HG02588 (cell line): ENCODE measurements around the gene CTNND2.

ENCODE experiments used
- ATAC-seq: cut with Tn5 transposase; IDR thresholded peaks from one replicate; pipeline ENCODE4 v1.9.1; 2021; ENCODE audit warnings: mild to moderate bottlenecking, moderate library complexity; ENCODE audit not compliant: unreplicated experiment

CTNND2 gene

GRCh38 chr5:11052871-11053270, 851.4 kb downstream of the CTNND2 start:
- no peak for ATAC-seq

- no peak for ATAC-seq
These were observed 853.5 kb downstream of the CTNND2 start for GRCh38 chr5:11050596-11051304.

- ATAC-seq, result no peak
These were observed 855.5 kb downstream of the CTNND2 start for GRCh38 chr5:11048760-11049159.

- no peak for ATAC-seq
These were observed 856.6 kb downstream of the CTNND2 start for GRCh38 chr5:11047625-11048024.

GRCh38 chr5:11047030-11047429, 857.2 kb downstream of the CTNND2 start:
- no peak for ATAC-seq

- ATAC-seq, result no peak
These were observed 858.1 kb downstream of the CTNND2 start for GRCh38 chr5:11046160-11046559.

GRCh38 chr5:11045411-11045810, 858.8 kb downstream of the CTNND2 start:
- no peak for ATAC-seq

- ATAC-seq, result no peak
These were observed 859.7 kb downstream of the CTNND2 start for GRCh38 chr5:11044581-11044980.

- ATAC-seq, result no peak
These were observed 860.4 kb downstream of the CTNND2 start for GRCh38 chr5:11043881-11044280.

GRCh38 chr5:11040345-11040744, 863.9 kb downstream of the CTNND2 start:
- ATAC-seq, result no peak

GRCh38 chr5:11038772-11039171, 865.5 kb downstream of the CTNND2 start:
- no peak for ATAC-seq

- ATAC-seq, result no peak
These were observed 866.3 kb downstream of the CTNND2 start for GRCh38 chr5:11037941-11038340.

GRCh38 chr5:11037080-11037479, 867.2 kb downstream of the CTNND2 start:
- ATAC-seq, result no peak

GRCh38 chr5:11030671-11031070, 873.6 kb downstream of the CTNND2 start:
- no peak for ATAC-seq

- ATAC-seq, result peak; percentile 85
These were observed 876.6 kb downstream of the CTNND2 start for GRCh38 chr5:11027660-11028059.

GRCh38 chr5:11026543-11026942, 877.7 kb downstream of the CTNND2 start:
- no peak for ATAC-seq

GRCh38 chr5:11023945-11024344, 880.3 kb downstream of the CTNND2 start:
- ATAC-seq, result no peak

- ATAC-seq, result no peak
These were observed 890.5 kb downstream of the CTNND2 start for GRCh38 chr5:11013793-11014192.

GRCh38 chr5:11012295-11012694, 892.0 kb downstream of the CTNND2 start:
- ATAC-seq, result no peak

- ATAC-seq, result no peak
These were observed 893.6 kb downstream of the CTNND2 start for GRCh38 chr5:11010429-11011210.

- no peak for ATAC-seq
These were observed 894.7 kb downstream of the CTNND2 start for GRCh38 chr5:11009576-11009975.

- ATAC-seq, result no peak
These were observed 896.9 kb downstream of the CTNND2 start for GRCh38 chr5:11007269-11007870.
